HL-60 (cell line): ENCODE data around the gene TOX4.
A peak's percentile ranks its signal among the peaks of the same experiment; 100 is the strongest.

Source experiments
- DNase-seq, 2 experiments: peaks; one replicate each; pipeline ENCODE4 v3.0.0-alpha.2; 2010 to 2020; ENCODE audit warnings: low read depth in 1 of 2, low spot score in 1 of 2
- H3K27ac ChIP-seq: fragments of 250-450 bp; sonication (Bioruptor Pico); replicated peaks from 2 replicates; pipeline ENCODE4 v1.5.1; 2020; ENCODE audit warnings: mild to moderate bottlenecking, moderate library complexity
- H3K27me3 ChIP-seq: fragments of 250-450 bp; sonication (Bioruptor Pico); 2 replicates; pipeline ENCODE4 v1.5.1; 2021; ENCODE audit warnings: mild to moderate bottlenecking, moderate library complexity; ENCODE audit not compliant: insufficient read depth, poor library complexity, severe bottlenecking
- H3K4me3 ChIP-seq: replicated peaks from 2 replicates; pipeline ENCODE4 v1.5.1; 2011; ENCODE audit warnings: mild to moderate bottlenecking, control low read depth, low read length; ENCODE audit not compliant: insufficient read depth
- GABPA ChIP-seq: IDR thresholded peaks from 2 replicates; pipeline ENCODE4 v1.6.1; 2012; ENCODE audit warnings: low read depth
- POLR2AphosphoS5 ChIP-seq: IDR thresholded peaks from 2 replicates; pipeline ENCODE4 v1.6.1; 2012; ENCODE audit warnings: low read depth
- SPI1 ChIP-seq: IDR thresholded peaks from 2 replicates; pipeline ENCODE4 v1.6.1; 2012; ENCODE audit warnings: low read depth, mild to moderate bottlenecking, borderline replicate concordance
- TF ChIP-seq, protein P1 (sequence below): IDR thresholded peaks from one replicate; pipeline ENCODE4 v1.5.1; 2011; ENCODE audit warnings: low read length, control low read depth, inconsistent platforms; ENCODE audit not compliant: insufficient read depth
- TF ChIP-seq, protein P2 (sequence below): IDR thresholded peaks from 2 replicates; pipeline ENCODE4 v1.6.1; 2012; ENCODE audit warnings: low read depth; ENCODE audit not compliant: insufficient replicate concordance

Gene TOX4

GRCh38 chr14:21509432-21510143, 32.6 kb downstream of the TOX4 start:
- Histone ChIP-seq H3K4me3 (peak overlapping the region; percentile 64), H3K27me3 (no peaks in the 10 kb centered on the region), H3K27ac (peak overlapping the region; percentile 84)
- no peak for DNase-seq
- TF ChIP-seq GABPA (no peak), POLR2AphosphoS5 (no peak), SPI1 (no peak)
- TF ChIP-seq, protein P1, sequence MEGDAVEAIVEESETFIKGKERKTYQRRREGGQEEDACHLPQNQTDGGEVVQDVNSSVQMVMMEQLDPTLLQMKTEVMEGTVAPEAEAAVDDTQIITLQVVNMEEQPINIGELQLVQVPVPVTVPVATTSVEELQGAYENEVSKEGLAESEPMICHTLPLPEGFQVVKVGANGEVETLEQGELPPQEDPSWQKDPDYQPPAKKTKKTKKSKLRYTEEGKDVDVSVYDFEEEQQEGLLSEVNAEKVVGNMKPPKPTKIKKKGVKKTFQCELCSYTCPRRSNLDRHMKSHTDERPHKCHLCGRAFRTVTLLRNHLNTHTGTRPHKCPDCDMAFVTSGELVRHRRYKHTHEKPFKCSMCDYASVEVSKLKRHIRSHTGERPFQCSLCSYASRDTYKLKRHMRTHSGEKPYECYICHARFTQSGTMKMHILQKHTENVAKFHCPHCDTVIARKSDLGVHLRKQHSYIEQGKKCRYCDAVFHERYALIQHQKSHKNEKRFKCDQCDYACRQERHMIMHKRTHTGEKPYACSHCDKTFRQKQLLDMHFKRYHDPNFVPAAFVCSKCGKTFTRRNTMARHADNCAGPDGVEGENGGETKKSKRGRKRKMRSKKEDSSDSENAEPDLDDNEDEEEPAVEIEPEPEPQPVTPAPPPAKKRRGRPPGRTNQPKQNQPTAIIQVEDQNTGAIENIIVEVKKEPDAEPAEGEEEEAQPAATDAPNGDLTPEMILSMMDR: no peak
- TF ChIP-seq, protein P2, sequence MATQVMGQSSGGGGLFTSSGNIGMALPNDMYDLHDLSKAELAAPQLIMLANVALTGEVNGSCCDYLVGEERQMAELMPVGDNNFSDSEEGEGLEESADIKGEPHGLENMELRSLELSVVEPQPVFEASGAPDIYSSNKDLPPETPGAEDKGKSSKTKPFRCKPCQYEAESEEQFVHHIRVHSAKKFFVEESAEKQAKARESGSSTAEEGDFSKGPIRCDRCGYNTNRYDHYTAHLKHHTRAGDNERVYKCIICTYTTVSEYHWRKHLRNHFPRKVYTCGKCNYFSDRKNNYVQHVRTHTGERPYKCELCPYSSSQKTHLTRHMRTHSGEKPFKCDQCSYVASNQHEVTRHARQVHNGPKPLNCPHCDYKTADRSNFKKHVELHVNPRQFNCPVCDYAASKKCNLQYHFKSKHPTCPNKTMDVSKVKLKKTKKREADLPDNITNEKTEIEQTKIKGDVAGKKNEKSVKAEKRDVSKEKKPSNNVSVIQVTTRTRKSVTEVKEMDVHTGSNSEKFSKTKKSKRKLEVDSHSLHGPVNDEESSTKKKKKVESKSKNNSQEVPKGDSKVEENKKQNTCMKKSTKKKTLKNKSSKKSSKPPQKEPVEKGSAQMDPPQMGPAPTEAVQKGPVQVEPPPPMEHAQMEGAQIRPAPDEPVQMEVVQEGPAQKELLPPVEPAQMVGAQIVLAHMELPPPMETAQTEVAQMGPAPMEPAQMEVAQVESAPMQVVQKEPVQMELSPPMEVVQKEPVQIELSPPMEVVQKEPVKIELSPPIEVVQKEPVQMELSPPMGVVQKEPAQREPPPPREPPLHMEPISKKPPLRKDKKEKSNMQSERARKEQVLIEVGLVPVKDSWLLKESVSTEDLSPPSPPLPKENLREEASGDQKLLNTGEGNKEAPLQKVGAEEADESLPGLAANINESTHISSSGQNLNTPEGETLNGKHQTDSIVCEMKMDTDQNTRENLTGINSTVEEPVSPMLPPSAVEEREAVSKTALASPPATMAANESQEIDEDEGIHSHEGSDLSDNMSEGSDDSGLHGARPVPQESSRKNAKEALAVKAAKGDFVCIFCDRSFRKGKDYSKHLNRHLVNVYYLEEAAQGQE: no peak

GRCh38 chr14:21510735-21511657, 34.0 kb downstream of the TOX4 start, which contains the start of gene METTL3:
TSS of gene METTL3 (minus strand) at chr14:21511340. CDS start at chr14:21511223, 117 bp downstream.
- no peaks in the 10 kb centered on the region for H3K27me3 ChIP-seq
- peak within 1 kb of the TSS; percentile 64 for H3K4me3 ChIP-seq
- DNase-seq: peak; percentile 99
- peak within 1 kb of the TSS; percentile 84 for H3K27ac ChIP-seq
- TF ChIP-seq, protein P2: peak; percentile 32
- no peak for TF ChIP-seq SPI1
- peak; percentile 94 for TF ChIP-seq GABPA
- TF ChIP-seq, protein P1: no peak
- TF ChIP-seq POLR2AphosphoS5: peak; percentile 75

- TF ChIP-seq, protein P2: no peak
- TF ChIP-seq SPI1: no peak
- TF ChIP-seq GABPA: no peak
- TF ChIP-seq, protein P1: no peak
- TF ChIP-seq POLR2AphosphoS5: no peak
- DNase-seq: no peak
- Histone ChIP-seq H3K27me3 (no peaks in the 10 kb centered on the region), H3K27ac (no peak overlapping the region), H3K4me3 (no peak overlapping the region)
Measured at GRCh38 chr14:21514341-21514740, 37.3 kb downstream of the TOX4 start.
